ENCODE results near the gene EBF3.

Gene EBF3

GRCh38 chr10:129963641-129964501, at the start of gene EBF3:
EBF3 (minus strand) TSS chr10:129964274; CDS start chr10:129963768, 506 bp downstream.
- Histone ChIP-seq H3K9me3 (ENCODE audit: low read length) (no peaks in the 10 kb centered on the region), H3K4me1 (ENCODE audit: insufficient read depth, low read length) (peaks cover 40% of the 10 kb centered on the region), H3K27me3 (ENCODE audit: insufficient read depth, low read length) (peaks cover 83% of the 10 kb centered on the region), H3K36me3 (ENCODE audit: insufficient read depth, low read length) (no peaks in the 10 kb centered on the region), H2AFZ (ENCODE audit: low read depth, low read length) (peak within 1 kb of the TSS; percentile 34), H3K4me3 (ENCODE audit: low read length) (peak within 1 kb of the TSS; percentile 52)

DNA sequence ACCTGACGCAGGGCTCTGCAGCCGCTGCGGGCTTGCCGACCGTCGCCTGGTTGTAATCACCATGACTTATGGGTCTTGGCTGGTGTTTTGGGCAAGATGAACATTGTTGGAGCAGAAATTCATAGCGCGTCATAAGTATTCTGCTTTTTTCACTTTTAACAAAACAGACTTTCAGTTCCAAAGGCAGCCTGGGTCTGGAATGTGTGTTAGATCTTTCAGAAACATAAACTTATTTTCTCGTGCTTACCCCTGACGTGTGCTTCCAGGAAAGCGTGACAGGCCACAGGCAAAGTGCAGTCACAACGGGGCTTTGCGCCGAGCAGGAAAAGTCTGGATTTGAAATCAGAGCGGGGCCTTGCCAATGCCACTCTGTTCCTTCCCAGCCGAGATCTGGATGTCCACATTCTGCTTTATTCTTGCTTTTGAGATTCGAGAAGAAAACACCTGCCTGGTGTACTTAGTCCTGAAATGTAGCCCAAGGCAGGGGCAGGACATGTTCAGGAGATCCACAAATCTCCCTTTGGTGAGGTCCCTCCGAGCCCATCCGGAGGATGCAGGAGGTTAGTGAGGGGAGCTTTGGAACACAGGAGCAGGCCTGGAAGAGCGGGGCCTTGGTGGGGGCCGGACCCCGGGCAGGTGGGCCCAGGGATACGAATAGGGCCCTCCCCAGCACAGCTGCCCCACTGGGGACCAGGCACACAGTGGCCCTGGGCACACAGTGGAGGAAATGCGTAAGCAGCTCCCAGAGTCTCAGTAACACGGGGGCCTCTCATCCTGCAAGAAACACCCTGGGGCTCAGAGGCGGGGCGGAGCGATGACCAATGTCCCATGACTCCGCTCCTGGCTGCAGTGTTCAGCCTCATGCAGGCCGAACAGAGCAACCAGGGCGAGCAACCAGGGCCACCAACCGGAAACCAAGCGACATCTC, 49.5 kb upstream of the EBF3 start:
- Histone ChIP-seq H3K36me3 (ENCODE audit: insufficient read depth, low read length) (no peaks in the 10 kb centered on the region), H3K9me3 (ENCODE audit: low read length) (no peaks in the 10 kb centered on the region), H3K4me1 (ENCODE audit: insufficient read depth, low read length) (no peaks in the 10 kb centered on the region), H3K4me3 (ENCODE audit: low read length) (no peak overlapping the region), H3K27me3 (ENCODE audit: insufficient read depth, low read length) (no peaks in the 10 kb centered on the region), H2AFZ (ENCODE audit: low read depth, low read length) (no peak overlapping the region)

GRCh38 chr10:130012129-130012528, 48.1 kb upstream of the EBF3 start:
- Histone ChIP-seq H3K4me3 (ENCODE audit: low read length) (no peak overlapping the region), H3K4me1 (ENCODE audit: insufficient read depth, low read length) (no peaks in the 10 kb centered on the region), H3K9me3 (ENCODE audit: low read length) (no peaks in the 10 kb centered on the region), H3K27me3 (ENCODE audit: insufficient read depth, low read length) (no peaks in the 10 kb centered on the region), H3K36me3 (ENCODE audit: insufficient read depth, low read length) (no peaks in the 10 kb centered on the region), H2AFZ (ENCODE audit: low read depth, low read length) (no peak overlapping the region)

DNA sequence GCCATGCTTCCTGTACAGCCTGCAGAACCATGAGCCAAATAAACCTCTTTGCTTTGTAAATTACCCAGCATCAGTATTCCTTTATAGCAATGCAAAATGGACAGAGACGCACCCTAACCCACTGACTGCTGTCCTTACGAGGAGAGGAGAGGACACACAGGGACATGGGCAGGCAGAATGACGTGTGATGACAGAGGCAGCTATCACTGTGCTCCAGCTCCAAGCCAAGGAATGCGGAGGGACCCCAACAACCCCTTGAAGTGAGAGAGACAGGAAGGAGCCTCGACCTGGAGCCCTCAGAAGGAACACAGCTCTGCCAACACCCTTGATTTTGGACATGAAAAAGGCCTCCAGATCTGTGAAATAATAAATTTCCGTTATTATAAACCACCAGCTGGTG, 46.6 kb upstream of the EBF3 start:
- no peak overlapping the region for H3K4me3 ChIP-seq (ENCODE audit: low read length)
- no peak overlapping the region for H2AFZ ChIP-seq (ENCODE audit: low read depth, low read length)
- no peaks in the 10 kb centered on the region for H3K9me3 ChIP-seq (ENCODE audit: low read length)
- no peaks in the 10 kb centered on the region for H3K27me3 ChIP-seq (ENCODE audit: insufficient read depth, low read length)
- H3K4me1 ChIP-seq (ENCODE audit: insufficient read depth, low read length), result no peaks in the 10 kb centered on the region
- H3K36me3 ChIP-seq (ENCODE audit: insufficient read depth, low read length), result no peaks in the 10 kb centered on the region

DNA sequence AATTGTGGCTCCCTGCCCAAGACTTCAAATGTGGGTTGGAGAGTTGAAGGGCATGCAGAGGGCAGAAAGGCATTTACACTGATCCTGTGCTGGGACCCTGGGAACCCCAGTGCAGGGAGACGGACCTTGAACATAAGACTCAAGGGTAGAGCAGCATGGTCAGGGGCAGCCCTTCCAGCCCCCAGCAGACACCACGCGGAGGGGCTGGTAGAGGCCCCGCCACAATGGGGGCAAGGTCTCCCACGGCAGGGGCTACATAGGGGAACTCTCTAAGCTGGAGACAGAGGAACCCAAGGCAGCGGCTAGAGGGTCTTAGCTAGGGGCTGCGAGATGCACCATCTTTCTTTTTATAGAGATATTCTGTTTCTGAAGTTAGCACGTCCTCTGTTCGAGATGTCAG, 45.2 kb upstream of the EBF3 start:
- H3K9me3 ChIP-seq (ENCODE audit: low read length), result no peaks in the 10 kb centered on the region
- no peaks in the 10 kb centered on the region for H3K36me3 ChIP-seq (ENCODE audit: insufficient read depth, low read length)
- H2AFZ ChIP-seq (ENCODE audit: low read depth, low read length), result no peak overlapping the region
- H3K4me1 ChIP-seq (ENCODE audit: insufficient read depth, low read length), result no peaks in the 10 kb centered on the region
- no peaks in the 10 kb centered on the region for H3K27me3 ChIP-seq (ENCODE audit: insufficient read depth, low read length)
- no peak overlapping the region for H3K4me3 ChIP-seq (ENCODE audit: low read length)

GRCh38 chr10:130003787-130004613, 39.9 kb upstream of the EBF3 start:
- Histone ChIP-seq H3K4me3 (ENCODE audit: low read length) (no peak overlapping the region), H3K36me3 (ENCODE audit: insufficient read depth, low read length) (no peaks in the 10 kb centered on the region), H3K27me3 (ENCODE audit: insufficient read depth, low read length) (no peaks in the 10 kb centered on the region), H3K9me3 (ENCODE audit: low read length) (no peaks in the 10 kb centered on the region), H2AFZ (ENCODE audit: low read depth, low read length) (no peak overlapping the region), H3K4me1 (ENCODE audit: insufficient read depth, low read length) (no peaks in the 10 kb centered on the region)

- H3K4me1 ChIP-seq (ENCODE audit: insufficient read depth, low read length), result no peaks in the 10 kb centered on the region
- no peak overlapping the region for H3K4me3 ChIP-seq (ENCODE audit: low read length)
- H3K27me3 ChIP-seq (ENCODE audit: insufficient read depth, low read length), result no peaks in the 10 kb centered on the region
- H2AFZ ChIP-seq (ENCODE audit: low read depth, low read length), result no peak overlapping the region
- no peaks in the 10 kb centered on the region for H3K9me3 ChIP-seq (ENCODE audit: low read length)
- H3K36me3 ChIP-seq (ENCODE audit: insufficient read depth, low read length), result no peaks in the 10 kb centered on the region
Measured at GRCh38 chr10:130003166-130003565, 39.1 kb upstream of the EBF3 start.

DNA sequence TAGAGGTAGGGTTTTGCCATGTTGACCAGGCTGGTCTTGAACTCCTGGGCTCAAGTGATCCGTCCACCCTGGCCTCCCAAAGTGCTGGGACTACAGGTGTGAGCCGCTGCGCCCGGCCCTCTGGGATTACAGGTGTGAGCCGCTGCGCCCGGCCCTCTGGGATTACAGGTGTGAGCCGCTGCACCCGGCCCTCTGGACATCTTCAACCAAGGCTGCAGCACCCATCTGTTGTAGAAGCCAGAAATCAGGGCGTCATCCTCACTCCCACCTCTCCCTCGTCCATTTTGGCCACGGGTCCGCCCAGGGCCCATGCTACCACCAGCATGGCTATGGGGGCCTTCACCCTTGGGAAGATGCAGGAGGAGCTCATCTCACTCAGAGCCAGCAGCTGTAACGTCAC, 38.5 kb upstream of the EBF3 start:
- Histone ChIP-seq H3K27me3 (ENCODE audit: insufficient read depth, low read length) (no peaks in the 10 kb centered on the region), H3K9me3 (ENCODE audit: low read length) (no peaks in the 10 kb centered on the region), H2AFZ (ENCODE audit: low read depth, low read length) (no peak overlapping the region), H3K4me1 (ENCODE audit: insufficient read depth, low read length) (no peaks in the 10 kb centered on the region), H3K4me3 (ENCODE audit: low read length) (no peak overlapping the region), H3K36me3 (ENCODE audit: insufficient read depth, low read length) (no peaks in the 10 kb centered on the region)

DNA sequence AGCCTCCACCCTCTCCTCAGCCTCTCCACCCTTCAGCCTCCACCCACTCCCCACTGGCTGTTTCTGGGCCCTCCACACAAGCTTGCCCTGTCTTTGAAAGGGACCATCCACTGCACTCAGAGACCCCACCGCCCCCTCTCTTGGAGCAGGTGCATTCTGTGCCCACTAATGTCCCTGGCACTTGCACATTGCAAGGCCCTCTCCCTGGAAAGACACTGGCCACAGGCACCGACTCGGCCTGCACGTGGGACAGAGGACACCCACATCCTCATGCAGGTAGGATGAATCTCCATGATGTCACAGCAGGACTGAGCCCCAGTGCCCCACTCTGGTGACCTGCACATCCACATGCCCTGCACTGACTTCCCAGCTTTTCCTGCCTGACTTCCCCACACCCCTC, 36.8 kb upstream of the EBF3 start:
- no peak overlapping the region for H2AFZ ChIP-seq (ENCODE audit: low read depth, low read length)

GRCh38 chr10:129999140-129999539, 35.1 kb upstream of the EBF3 start:
- H3K9me3 ChIP-seq (ENCODE audit: low read length), result no peaks in the 10 kb centered on the region
- no peak overlapping the region for H3K4me3 ChIP-seq (ENCODE audit: low read length)
- no peaks in the 10 kb centered on the region for H3K27me3 ChIP-seq (ENCODE audit: insufficient read depth, low read length)
- no peak overlapping the region for H2AFZ ChIP-seq (ENCODE audit: low read depth, low read length)
- no peaks in the 10 kb centered on the region for H3K4me1 ChIP-seq (ENCODE audit: insufficient read depth, low read length)
- no peaks in the 10 kb centered on the region for H3K36me3 ChIP-seq (ENCODE audit: insufficient read depth, low read length)

More for the DNA sequence above, 36.8 kb upstream of the EBF3 start:
- Histone ChIP-seq H3K4me1 (ENCODE audit: insufficient read depth, low read length) (no peaks in the 10 kb centered on the region), H3K36me3 (ENCODE audit: insufficient read depth, low read length) (no peaks in the 10 kb centered on the region), H3K27me3 (ENCODE audit: insufficient read depth, low read length) (no peaks in the 10 kb centered on the region), H3K4me3 (ENCODE audit: low read length) (no peak overlapping the region), H3K9me3 (ENCODE audit: low read length) (no peaks in the 10 kb centered on the region)

DNA sequence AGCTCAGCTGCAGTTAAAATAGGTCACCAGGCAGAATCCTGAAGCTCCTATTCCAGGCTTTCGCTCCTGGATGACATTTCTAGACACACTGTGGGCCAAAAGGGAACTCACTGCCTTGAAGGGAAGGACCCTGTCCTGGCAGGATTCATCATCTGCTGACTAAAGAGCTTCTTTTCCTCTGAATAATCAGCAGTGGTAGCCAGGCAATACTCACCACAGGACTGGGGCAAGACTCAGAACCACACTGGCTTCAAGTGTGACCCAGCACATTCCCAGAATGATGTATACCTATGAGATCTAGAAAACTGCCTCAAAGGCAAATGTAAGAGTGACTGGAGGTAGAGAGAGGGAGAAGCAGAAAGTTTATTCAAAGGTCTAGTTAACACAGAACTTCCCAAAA, 29.5 kb upstream of the EBF3 start:
- H3K4me3 ChIP-seq (ENCODE audit: low read length), result no peak overlapping the region
- no peaks in the 10 kb centered on the region for H3K27me3 ChIP-seq (ENCODE audit: insufficient read depth, low read length)
- no peaks in the 10 kb centered on the region for H3K4me1 ChIP-seq (ENCODE audit: insufficient read depth, low read length)
- H3K9me3 ChIP-seq (ENCODE audit: low read length), result no peaks in the 10 kb centered on the region
- no peaks in the 10 kb centered on the region for H3K36me3 ChIP-seq (ENCODE audit: insufficient read depth, low read length)
- H2AFZ ChIP-seq (ENCODE audit: low read depth, low read length), result no peak overlapping the region

DNA sequence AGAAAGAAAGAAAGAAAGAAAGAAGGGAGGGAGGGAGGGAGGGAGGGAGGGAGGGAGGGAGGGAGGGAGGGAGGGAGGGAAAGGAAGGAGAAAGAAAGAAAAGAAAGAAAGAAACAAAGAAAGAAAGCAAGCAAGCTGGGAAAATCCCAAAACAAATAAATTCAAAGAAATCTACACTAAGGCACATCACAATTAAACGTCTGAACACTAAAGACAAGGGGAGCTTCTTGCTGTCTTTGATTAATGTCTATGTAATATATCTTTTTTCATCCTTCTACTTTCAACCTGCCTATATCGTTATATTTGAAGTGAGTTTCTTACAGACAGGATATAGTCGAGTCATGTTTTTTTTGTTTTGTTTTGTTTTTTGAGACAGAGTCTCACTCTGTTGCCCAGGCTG, 28.3 kb upstream of the EBF3 start:
- H2AFZ ChIP-seq (ENCODE audit: low read depth, low read length), result no peak overlapping the region
- no peaks in the 10 kb centered on the region for H3K27me3 ChIP-seq (ENCODE audit: insufficient read depth, low read length)
- no peaks in the 10 kb centered on the region for H3K36me3 ChIP-seq (ENCODE audit: insufficient read depth, low read length)
- H3K4me1 ChIP-seq (ENCODE audit: insufficient read depth, low read length), result no peaks in the 10 kb centered on the region
- no peaks in the 10 kb centered on the region for H3K9me3 ChIP-seq (ENCODE audit: low read length)
- H3K4me3 ChIP-seq (ENCODE audit: low read length), result no peak overlapping the region
